Psoas muscle (tissue), 8 donors: ENCODE measurements around the gene ALB. TPM values are rescaled to one million over a fixed set of nuclear protein-coding genes. Genes with fewer than 3 reads are reported as not detected.

Experiments
- ATAC-seq, 4 donors: fragments of 200-7000 bp; cut with Tn5 transposase; one replicate each; pipeline ENCODE4 v1.9.1; 2020; ENCODE audit warnings: moderate library complexity in 3 of 4, mild to moderate bottlenecking in 2 of 4
- DNase-seq, 2 donors: peaks; one replicate each; pipeline ENCODE4 v3.0.0-alpha.2; 2020
- H3K27ac ChIP-seq: fragments of 200-600 bp; one replicate; pipeline ENCODE4 v1.8.0; 2022
- H3K27me3 ChIP-seq, 3 donors: fragments of 200-600 bp in 1 of 3; one replicate each; pipeline versions ENCODE4 v1.6.1 to v1.8.0; 2013 to 2022; ENCODE audit warnings: low read length in 2 of 3, mild to moderate bottlenecking in 2 of 3, moderate library complexity in 1 of 3; ENCODE audit not compliant: insufficient read depth in 3 of 3
- H3K36me3 ChIP-seq, 2 donors: fragments of 200-600 bp in 1 of 2; one replicate each; pipeline versions ENCODE4 v1.6.1 to v1.8.0; 2013 to 2022; ENCODE audit warnings: low read depth in 1 of 2, mild to moderate bottlenecking in 1 of 2, moderate library complexity in 1 of 2; ENCODE audit not compliant: insufficient read depth in 1 of 2
- H3K4me1 ChIP-seq: fragments of 200-600 bp; one replicate; pipeline ENCODE4 v1.8.0; 2022
- H3K4me3 ChIP-seq: fragments of 200-600 bp; one replicate; pipeline ENCODE4 v1.8.0; 2022; ENCODE audit warnings: mild to moderate bottlenecking
- H3K9me3 ChIP-seq: fragments of 200-600 bp; one replicate; pipeline ENCODE4 v1.8.0; 2022
- WGBS, 3 donors: extraction: QIAGEN DNeasy Blood & Tissue Kit; methylation state at CpG; one replicate each; pipeline versions ENCODE4 v1.1.6 to v1.1.7; 2013; 5-methylcytosine and 5-hydroxymethylcytosine counted together
- intact Hi-C, 2 donors: fragments of 100-400 bp; cut with DNase I; formaldehyde crosslinking; loops; one replicate each; pipeline versions ENCODE4 v1.11.0 to v1.14.2; 2022
- polyA plus RNA-seq, 3 donors: library from polyadenylated mRNA; stranded (reverse); fragments of 200-250 nt; gene quantifications; one replicate each; pipeline ENCODE4 v1.2.3, GENCODE V29; 2013
- total RNA-seq, 4 donors: library from RNA; stranded (reverse); fragmentation: NEBNext Ultra II Directional in 2 of 4; extraction: Animal tissue kit (Norgen Biotek cat#: 25700) in 2 of 4; gene quantifications; one replicate each; pipeline versions ENCODE4 v1.2.1 to v1.2.4, GENCODE V29; 2021 to 2023
- TF ChIP-seq, protein P1 (sequence below): fragments of 200-600 bp; IDR thresholded peaks from one replicate; pipeline ENCODE4 v1.8.0; 2022; ENCODE audit warnings: antibody characterized with exemption
- donor health status: healthy with polysubstance abuse.
- donor health status: DM: no; HTN: no; CAD: no; lungs with moderate emphysema.
- donor health status: Bipolar disorder and iron deficiency.
- donor health status: healthy.
- donor health status: DM: yes; HTN: yes; CAD: no.
- donor health status: DM: no; HTN: no; CAD: no.
- donor health status: DM: no; HTN: no; CAD: no.
- donor health status: DM: yes; HTN: yes; CAD: no.

The ALB gene
- total and polyA plus RNA-seq, 7 donors: 5.4 to 5.9 TPM; not detected in 5

DNA sequence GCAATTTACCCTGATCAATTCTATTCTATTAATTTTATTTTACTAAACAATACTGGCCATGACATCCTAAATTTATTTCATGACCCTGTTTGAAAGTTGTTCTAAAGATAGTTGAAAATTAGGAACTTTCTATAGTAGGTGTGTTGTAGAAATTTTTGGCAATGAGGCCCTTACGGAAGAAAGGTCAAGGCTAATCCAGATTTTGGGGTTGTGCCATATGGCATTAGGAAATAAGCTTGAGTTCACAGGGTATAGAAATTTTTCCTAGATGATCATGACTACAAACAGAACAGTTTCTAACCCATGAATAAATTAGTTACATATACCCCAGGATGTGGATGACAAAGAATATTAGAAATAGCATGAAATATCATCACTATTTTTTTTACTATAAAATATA is 7.8 kb upstream of the ALB start:
- WGBS, 3 donors: 55 to 76% (median 59%) methylated on average over 1 of the region's 1 CpG
- Histone ChIP-seq H3K4me1 (no peaks in the 10 kb centered on the region), H3K9me3 (no peaks in the 10 kb centered on the region), H3K27ac (no peak overlapping the region), H3K36me3 (no peaks in the 10 kb centered on the region), H3K4me3 (no peak overlapping the region), H3K27me3 (no peaks in the 10 kb centered on the region)
- DNase-seq (no peak), ATAC-seq (no peak)
- intact Hi-C loops: no loop called here
- TF ChIP-seq, protein P1, sequence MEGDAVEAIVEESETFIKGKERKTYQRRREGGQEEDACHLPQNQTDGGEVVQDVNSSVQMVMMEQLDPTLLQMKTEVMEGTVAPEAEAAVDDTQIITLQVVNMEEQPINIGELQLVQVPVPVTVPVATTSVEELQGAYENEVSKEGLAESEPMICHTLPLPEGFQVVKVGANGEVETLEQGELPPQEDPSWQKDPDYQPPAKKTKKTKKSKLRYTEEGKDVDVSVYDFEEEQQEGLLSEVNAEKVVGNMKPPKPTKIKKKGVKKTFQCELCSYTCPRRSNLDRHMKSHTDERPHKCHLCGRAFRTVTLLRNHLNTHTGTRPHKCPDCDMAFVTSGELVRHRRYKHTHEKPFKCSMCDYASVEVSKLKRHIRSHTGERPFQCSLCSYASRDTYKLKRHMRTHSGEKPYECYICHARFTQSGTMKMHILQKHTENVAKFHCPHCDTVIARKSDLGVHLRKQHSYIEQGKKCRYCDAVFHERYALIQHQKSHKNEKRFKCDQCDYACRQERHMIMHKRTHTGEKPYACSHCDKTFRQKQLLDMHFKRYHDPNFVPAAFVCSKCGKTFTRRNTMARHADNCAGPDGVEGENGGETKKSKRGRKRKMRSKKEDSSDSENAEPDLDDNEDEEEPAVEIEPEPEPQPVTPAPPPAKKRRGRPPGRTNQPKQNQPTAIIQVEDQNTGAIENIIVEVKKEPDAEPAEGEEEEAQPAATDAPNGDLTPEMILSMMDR: no peak

DNA sequence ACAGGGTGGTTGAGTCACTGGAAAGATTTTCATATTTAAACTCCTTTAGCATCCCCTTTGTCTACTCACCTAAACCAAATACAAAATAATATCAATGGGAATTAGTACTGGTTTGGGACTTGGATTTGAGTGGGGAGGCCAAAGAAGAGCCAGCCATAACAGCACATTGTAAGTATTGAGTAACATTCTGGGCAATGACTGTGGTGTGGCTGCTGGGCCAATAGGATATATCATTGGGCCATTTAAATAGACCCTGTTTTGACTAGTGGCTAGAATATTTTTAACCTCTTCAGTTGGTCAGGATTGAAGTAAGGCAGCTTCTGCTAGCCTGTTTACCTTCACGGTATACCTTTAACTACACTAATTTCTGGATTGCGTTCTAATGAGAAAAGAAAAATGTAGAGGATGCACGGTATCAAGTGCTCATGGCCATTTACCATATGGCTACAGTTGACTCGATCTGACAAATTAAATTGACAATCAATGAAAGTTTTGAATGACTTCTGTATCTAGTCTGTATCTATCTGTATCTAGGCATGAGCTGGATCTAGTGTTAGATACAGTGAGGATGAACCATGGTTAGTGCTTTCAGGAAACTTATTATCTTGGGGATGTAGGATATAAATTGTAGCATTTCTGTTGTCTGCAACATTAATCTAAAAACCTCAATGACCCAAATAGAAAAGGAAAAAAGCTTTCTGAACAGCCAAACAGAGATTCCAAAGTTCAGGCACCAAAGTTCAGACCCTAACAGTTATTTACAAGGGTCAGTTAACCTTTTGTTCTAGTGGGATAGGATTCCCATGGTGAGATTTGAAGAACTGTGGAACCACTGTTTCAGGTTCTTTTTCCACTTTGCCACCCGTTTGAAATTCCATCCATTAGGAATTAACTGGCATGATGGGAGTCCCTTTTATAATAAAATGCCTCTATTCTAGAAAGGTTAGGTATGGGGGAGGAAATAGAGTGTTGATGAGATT is 6.8 kb upstream of the ALB start:
- Histone ChIP-seq H3K27ac (no peak overlapping the region), H3K36me3 (no peaks in the 10 kb centered on the region), H3K27me3 (no peaks in the 10 kb centered on the region), H3K4me1 (no peaks in the 10 kb centered on the region), H3K4me3 (no peak overlapping the region), H3K9me3 (no peaks in the 10 kb centered on the region)
- ATAC-seq: no peak
- TF ChIP-seq, protein P1: no peak
- no peak for DNase-seq
- 79 to 81% (median 81%) methylated on average over 5 of the region's 5 CpGs for WGBS, 3 donors
- intact Hi-C loops: no loop called here

DNA sequence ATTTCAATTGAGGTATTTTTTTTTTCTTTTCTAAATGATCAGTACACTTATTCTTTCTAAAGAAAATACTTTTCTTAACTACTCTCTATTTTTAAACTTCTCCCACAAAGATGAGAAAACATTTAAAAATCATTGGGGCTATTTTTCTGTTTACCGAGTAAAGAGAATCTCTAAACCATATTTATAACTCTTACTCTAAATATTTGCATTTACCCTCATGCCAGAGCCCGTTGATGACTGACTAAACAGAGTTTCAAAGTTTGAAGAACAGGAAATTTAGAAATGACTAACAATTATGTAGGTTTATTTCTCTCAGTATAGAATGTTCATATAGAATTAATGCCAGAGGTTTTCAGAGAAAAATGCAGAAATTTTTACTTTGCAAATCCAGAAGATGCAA is 2.7 kb upstream of the ALB start:
- WGBS, 3 donors: 76 to 84% (median 77%) methylated on average over 2 of the region's 2 CpGs
- no peaks in the 10 kb centered on the region for H3K36me3 ChIP-seq
- no peak overlapping the region for H3K4me3 ChIP-seq
- intact Hi-C loops: no loop called here
- ATAC-seq: no peak
- TF ChIP-seq, protein P1: no peak
- no peaks in the 10 kb centered on the region for H3K27me3 ChIP-seq
- H3K27ac ChIP-seq: no peak overlapping the region
- no peaks in the 10 kb centered on the region for H3K4me1 ChIP-seq
- no peaks in the 10 kb centered on the region for H3K9me3 ChIP-seq
- DNase-seq: no peak

DNA sequence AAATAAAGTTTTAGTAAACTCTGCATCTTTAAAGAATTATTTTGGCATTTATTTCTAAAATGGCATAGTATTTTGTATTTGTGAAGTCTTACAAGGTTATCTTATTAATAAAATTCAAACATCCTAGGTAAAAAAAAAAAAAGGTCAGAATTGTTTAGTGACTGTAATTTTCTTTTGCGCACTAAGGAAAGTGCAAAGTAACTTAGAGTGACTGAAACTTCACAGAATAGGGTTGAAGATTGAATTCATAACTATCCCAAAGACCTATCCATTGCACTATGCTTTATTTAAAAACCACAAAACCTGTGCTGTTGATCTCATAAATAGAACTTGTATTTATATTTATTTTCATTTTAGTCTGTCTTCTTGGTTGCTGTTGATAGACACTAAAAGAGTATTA is 370 bp downstream of the ALB start:
- ATAC-seq: no peak
- Histone ChIP-seq H3K4me1 (no peaks in the 10 kb centered on the region), H3K4me3 (no peak overlapping the region), H3K27me3 (no peaks in the 10 kb centered on the region), H3K27ac (no peak overlapping the region), H3K36me3 (no peaks in the 10 kb centered on the region), H3K9me3 (no peaks in the 10 kb centered on the region)
- DNase-seq: no peak
- 96 to 99% (median 98%) methylated on average over 1 of the region's 1 CpG for WGBS, 3 donors
- TF ChIP-seq, protein P1: no peak
- intact Hi-C loops: no loop called here
